GM19025 (cell line): ENCODE measurements around the gene AWAT1.
"Not testable (repeated sequence)": the region's sequence is repeated elsewhere in the genome, so short reads cannot be mapped to it uniquely, and the experiment has no call there.

Experiments used
- ATAC-seq: cut with Tn5 transposase; IDR thresholded peaks from one replicate; pipeline ENCODE4 v1.9.1; 2021; ENCODE audit warnings: mild to moderate bottlenecking, low read depth, moderate library complexity; ENCODE audit not compliant: unreplicated experiment

The AWAT1 gene

GRCh38 chrX:70234355-70234754 is at the start of gene AWAT1:
AWAT1 (plus strand) TSS chrX:70234655; CDS start chrX:70234696, 41 bp downstream.
- ATAC-seq, result no peak

GRCh38 chrX:70190225-70190624 is 44.2 kb upstream of the AWAT1 start:
- no peak for ATAC-seq

- ATAC-seq, result peak; percentile 70
These were observed 37.3 kb upstream of the AWAT1 start for GRCh38 chrX:70196961-70197720.

GRCh38 chrX:70201732-70202131 is 32.7 kb upstream of the AWAT1 start:
- no peak for ATAC-seq

- no peak for ATAC-seq
These were observed 26.0 kb upstream of the AWAT1 start for GRCh38 chrX:70208479-70208878.

GRCh38 chrX:70209570-70209969 is 24.9 kb upstream of the AWAT1 start:
- not testable (repeated sequence) for ATAC-seq

- no peak for ATAC-seq
These were observed 14.3 kb upstream of the AWAT1 start for GRCh38 chrX:70219938-70220764.

- ATAC-seq, result no peak
These were observed 8.4 kb upstream of the AWAT1 start for GRCh38 chrX:70226048-70226447.

- ATAC-seq, result no peak
These were observed 7.8 kb upstream of the AWAT1 start for GRCh38 chrX:70226687-70227086.

GRCh38 chrX:70231666-70232065 is 2.8 kb upstream of the AWAT1 start:
- no peak for ATAC-seq

- ATAC-seq, result no peak
These were observed 6.3 kb downstream of the AWAT1 start for GRCh38 chrX:70240751-70241150.

GRCh38 chrX:70241501-70241900 is 7.0 kb downstream of the AWAT1 start:
- ATAC-seq, result no peak

GRCh38 chrX:70243601-70244000 is 9.1 kb downstream of the AWAT1 start:
- not testable (repeated sequence) for ATAC-seq

- no peak for ATAC-seq
These were observed 10.4 kb downstream of the AWAT1 start for GRCh38 chrX:70244881-70245280.

GRCh38 chrX:70247252-70247651 is 12.8 kb downstream of the AWAT1 start:
- ATAC-seq, result no peak

GRCh38 chrX:70252491-70252890 is 18.0 kb downstream of the AWAT1 start:
- no peak for ATAC-seq

GRCh38 chrX:70253377-70254062 is 19.1 kb downstream of the AWAT1 start:
- ATAC-seq, result no peak

GRCh38 chrX:70254063-70254400 is 19.6 kb downstream of the AWAT1 start:
- no peak for ATAC-seq

- ATAC-seq, result no peak
These were observed 20.5 kb downstream of the AWAT1 start for GRCh38 chrX:70254909-70255308.

- ATAC-seq, result no peak
These were observed 21.0 kb downstream of the AWAT1 start for GRCh38 chrX:70255452-70255851.
